Endothelial cell of umbilical vein (primary cell): ENCODE measurements around the gene TAOK2.

Source experiments
- EZH2 ChIP-seq: IDR thresholded peaks from 2 replicates; pipeline ENCODE4 v1.6.1; 2012; ENCODE audit warnings: borderline replicate concordance, low read depth, mild to moderate bottlenecking, moderate library complexity, low read length, inconsistent platforms; ENCODE audit not compliant: severe bottlenecking
- FOS ChIP-seq: IDR thresholded peaks from 2 replicates; pipeline ENCODE4 v1.6.1; 2011; ENCODE audit warnings: mild to moderate bottlenecking, low read length, moderate library complexity, borderline replicate concordance; ENCODE audit not compliant: insufficient read depth
- JUN ChIP-seq: IDR thresholded peaks from 2 replicates; pipeline ENCODE4 v1.6.1; 2011; ENCODE audit warnings: borderline replicate concordance, low read depth; ENCODE audit not compliant: insufficient read length, insufficient read depth
- POLR2A ChIP-seq: IDR thresholded peaks from 2 replicates; pipeline ENCODE4 v1.6.1; 2012; ENCODE audit warnings: low read depth, mild to moderate bottlenecking, control low read depth, low read length
- POLR2AphosphoS5 ChIP-seq: IDR thresholded peaks from 2 replicates; pipeline ENCODE4 v1.6.1; 2012; ENCODE audit warnings: low read depth, mild to moderate bottlenecking, control low read depth, low read length, moderate library complexity; ENCODE audit not compliant: insufficient read depth
- TF ChIP-seq, protein P1 (sequence below), 2 donors: IDR thresholded peaks; 1 replicate in 1 of 2; 2 replicates in 1 of 2; pipeline ENCODE4 v1.5.1; 2011; ENCODE audit warnings: low read length in 2 of 2, mild to moderate bottlenecking in 2 of 2, moderate library complexity in 2 of 2, control low read depth in 1 of 2, inconsistent platforms in 1 of 2, low read depth in 1 of 2; ENCODE audit not compliant: insufficient read depth in 1 of 2; ENCODE audit errors: extremely low read depth in 1 of 2

DNA sequence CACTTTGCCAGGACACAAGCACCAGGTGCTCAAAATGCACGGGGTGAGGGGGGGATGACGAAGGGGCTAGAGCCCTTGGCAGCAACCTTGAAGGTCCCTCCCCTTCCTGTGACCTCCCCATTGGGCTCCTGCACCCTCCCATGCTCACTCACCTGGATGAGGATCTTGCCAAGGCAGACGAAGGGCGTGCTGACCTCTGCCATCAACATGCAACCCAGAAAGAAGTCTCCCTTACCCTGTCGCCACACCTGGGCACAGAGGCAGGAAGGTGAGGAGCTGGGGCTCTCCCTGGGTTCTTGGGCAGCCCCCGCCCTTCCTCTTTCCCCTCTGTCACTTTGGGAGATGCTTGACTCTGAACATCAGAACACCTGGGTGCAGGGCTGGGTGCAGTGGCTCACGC lies 51.9 kb downstream of the TAOK2 start:
- TF ChIP-seq, protein P1, sequence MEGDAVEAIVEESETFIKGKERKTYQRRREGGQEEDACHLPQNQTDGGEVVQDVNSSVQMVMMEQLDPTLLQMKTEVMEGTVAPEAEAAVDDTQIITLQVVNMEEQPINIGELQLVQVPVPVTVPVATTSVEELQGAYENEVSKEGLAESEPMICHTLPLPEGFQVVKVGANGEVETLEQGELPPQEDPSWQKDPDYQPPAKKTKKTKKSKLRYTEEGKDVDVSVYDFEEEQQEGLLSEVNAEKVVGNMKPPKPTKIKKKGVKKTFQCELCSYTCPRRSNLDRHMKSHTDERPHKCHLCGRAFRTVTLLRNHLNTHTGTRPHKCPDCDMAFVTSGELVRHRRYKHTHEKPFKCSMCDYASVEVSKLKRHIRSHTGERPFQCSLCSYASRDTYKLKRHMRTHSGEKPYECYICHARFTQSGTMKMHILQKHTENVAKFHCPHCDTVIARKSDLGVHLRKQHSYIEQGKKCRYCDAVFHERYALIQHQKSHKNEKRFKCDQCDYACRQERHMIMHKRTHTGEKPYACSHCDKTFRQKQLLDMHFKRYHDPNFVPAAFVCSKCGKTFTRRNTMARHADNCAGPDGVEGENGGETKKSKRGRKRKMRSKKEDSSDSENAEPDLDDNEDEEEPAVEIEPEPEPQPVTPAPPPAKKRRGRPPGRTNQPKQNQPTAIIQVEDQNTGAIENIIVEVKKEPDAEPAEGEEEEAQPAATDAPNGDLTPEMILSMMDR (IDR thresholded peaks at IDR 0.05; ENCODE audit: extremely low read depth in 1 of 2, insufficient read depth in 1 of 2, low read depth in 1 of 2, low read length in 2 of 2) = no peak
- TF ChIP-seq POLR2AphosphoS5 (no peak), EZH2 (no peak), POLR2A (no peak), JUN (no peak), FOS (no peak)
